DMS79 treated with DMSO at 0.1 percent for 48 hours (cell line): Measurements from ENCODE around the gene TGM1.

ENCODE experiments used
- DNase-seq: peaks from one replicate; lab custom pipeline; 2025; lab: John Stamatoyannopoulos, UW

The TGM1 gene

GRCh38 chr14:24292118-24292807, 29.3 kb upstream of the TGM1 start:
- no peak for DNase-seq

DNA sequence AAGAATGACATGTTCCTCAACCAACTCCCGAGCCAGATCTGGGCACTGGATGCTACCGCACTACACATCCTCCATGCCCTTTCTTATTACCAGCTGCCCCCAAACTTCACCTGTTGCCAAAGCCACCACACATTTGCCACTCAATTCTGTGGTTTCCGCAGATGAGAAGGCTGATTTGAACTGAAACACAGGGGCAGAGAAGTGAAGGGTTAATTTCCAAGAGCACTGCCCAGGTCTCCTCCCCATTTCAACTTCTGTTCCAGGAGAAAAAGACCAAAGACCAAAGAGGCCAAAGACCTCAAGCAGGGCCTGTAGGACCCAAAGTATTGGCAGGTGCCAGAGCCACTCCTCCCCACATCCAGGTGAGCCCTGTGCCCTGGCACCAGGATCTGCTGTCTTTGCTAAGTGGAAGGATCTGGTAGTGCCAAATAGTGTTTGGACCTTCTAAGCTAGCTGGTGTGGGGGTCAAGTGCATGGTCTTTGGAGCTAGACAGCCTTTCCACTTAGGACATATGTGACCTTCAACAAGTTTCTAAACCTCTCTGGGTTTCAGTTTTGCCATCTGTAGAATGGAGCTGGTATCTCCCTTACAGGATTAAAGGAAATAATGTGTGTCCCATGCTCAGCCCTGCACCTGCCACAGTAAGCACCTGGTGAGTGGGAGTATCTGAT, 28.6 kb upstream of the TGM1 start:
- no peak for DNase-seq

GRCh38 chr14:24290746-24291145, 27.8 kb upstream of the TGM1 start:
- no peak for DNase-seq

- DNase-seq: no peak
These were observed 26.8 kb upstream of the TGM1 start for GRCh38 chr14:24289649-24290280.

DNA sequence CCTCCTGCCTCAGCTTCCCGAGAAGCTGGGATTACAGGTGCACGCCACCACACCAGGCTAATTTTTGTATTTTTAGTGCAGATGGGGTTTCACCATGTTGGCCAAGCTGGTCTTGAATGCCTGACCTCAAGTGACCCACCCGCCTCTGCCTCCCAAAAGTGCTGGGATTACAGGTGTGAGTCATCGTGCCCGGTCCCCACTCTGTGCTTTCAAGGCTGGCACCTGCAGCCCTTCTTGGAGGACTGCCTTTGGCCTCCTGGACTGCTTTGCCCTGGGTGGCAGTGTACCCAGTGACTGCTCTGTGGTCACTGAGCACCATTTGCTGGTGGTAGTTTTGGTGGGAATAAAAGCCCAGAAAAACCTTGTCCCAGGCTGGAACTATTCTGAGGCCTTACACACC, 24.0 kb upstream of the TGM1 start:
- DNase-seq: no peak

DNA sequence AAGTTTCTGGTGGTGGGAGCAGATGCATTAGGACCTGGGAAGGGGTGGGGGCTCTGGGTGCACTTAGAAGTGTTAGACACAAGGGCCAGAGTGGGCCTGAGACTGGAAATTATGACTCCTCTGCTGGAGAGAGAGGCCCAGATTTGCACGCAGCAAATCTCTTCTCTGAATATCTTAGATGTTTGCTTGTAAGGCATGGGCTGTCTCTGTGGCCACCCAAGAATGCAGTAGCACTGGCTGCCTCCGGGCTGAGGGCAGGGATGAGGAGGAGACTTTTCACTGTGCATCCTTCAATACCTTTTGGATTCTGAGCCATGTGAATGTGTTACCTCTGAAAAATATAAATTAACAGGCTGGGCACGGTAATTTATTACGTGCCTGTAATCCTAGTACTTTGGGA, 22.4 kb upstream of the TGM1 start:
- no peak for DNase-seq

GRCh38 chr14:24284501-24285035, 21.6 kb upstream of the TGM1 start:
- DNase-seq: no peak

GRCh38 chr14:24283796-24284460, 21.0 kb upstream of the TGM1 start:
- no peak for DNase-seq

GRCh38 chr14:24282736-24283135, 19.8 kb upstream of the TGM1 start:
- DNase-seq: no peak

DNA sequence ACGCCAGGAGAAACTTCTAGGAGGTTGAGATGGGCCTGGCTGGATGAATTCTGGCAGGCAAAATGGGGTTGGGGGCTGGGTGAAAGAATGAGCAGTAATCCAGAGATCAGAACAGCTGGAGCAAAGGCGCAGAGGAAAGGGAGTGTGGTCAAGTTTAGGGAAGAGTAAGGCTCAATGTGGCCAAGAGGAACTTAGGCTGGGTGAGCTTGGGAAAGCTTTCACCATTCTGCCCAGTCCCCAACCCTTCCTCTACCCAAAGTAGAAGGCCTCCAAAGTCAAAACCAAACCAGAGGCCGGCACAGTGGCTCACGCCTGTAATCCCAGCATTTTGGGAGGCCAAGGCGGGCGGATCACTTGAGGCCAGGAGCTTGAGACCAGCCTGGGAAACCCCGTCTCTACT, 18.7 kb upstream of the TGM1 start:
- DNase-seq: no peak

DNA sequence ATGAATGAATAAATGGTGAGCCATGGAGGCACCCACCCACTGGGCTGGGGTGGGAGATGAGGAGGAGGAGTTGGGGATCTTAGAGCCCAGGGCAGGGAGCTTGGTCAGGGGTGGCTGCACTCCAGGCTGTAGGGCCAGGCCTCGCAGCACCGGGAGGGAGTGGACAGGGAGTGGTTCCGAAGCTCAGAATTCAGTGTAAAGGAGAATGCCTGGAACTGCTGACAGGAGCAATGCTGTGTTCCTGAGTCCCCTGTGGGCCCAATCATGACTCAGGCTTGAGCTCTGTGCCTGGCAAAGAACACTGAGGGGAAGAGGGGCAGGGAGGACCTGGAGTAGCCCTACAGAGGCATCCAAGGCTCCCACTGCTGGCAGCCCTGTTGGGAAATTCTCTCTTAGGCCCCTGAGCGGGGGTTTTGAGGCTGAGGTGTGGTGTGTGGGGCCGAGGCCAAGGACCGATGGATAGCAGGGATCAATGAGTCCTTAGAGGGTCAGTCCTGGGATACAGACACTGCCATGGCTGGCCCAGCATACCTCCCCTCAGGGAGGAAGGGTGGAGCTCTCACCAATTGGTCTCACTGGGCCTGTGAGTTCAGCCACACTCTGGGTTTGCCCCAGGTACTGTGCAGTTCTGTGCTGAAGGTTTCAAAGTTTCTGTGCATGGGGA, 18.0 kb upstream of the TGM1 start:
- no peak for DNase-seq

DNA sequence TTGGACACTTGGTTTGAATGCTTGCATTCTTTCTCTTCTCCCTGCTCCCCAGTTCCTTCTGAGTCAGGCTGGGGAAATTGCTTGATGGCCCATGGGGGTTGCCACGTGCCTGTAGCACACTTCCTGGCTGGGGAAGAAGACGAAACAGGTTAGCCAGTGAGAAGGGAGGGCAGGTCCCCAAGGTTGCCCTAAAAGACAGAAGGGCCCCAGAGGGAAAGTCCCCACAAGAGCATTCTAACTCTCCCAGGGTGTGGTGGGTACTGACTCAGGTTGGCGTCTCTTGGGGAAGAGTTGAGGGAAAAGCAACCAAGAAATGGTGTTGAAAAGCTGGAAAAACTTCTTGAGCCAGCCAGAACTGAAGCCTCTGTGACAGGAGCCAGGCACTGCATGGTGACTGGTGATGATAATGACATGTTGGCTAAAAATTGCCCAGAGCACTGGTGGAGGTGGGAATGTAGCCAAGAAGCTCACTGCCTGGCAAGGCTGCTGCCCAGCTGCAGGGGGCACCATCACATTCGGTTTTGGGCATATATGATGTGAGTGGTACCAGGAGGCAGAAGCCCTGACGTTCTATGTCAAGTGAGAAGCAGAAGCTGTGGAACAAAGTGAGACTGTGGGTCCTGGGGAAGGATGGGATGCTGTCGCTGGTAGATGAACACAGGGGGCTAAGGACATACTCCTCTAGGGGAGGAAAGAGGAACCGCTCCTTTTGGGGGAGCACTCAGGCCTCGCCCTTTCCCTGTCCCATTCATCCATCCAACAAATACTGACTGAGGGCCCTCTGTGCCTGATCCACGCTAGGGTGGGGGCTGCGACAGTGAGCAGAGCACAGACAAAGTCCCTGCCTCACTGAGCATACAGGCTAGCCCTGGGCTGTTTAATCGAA, 16.6 kb upstream of the TGM1 start:
- DNase-seq: no peak

GRCh38 chr14:24278424-24278823, 15.4 kb upstream of the TGM1 start:
- no peak for DNase-seq

GRCh38 chr14:24277606-24278321, 14.8 kb upstream of the TGM1 start:
- no peak for DNase-seq

GRCh38 chr14:24277071-24277470, 14.1 kb upstream of the TGM1 start:
- no peak for DNase-seq

DNA sequence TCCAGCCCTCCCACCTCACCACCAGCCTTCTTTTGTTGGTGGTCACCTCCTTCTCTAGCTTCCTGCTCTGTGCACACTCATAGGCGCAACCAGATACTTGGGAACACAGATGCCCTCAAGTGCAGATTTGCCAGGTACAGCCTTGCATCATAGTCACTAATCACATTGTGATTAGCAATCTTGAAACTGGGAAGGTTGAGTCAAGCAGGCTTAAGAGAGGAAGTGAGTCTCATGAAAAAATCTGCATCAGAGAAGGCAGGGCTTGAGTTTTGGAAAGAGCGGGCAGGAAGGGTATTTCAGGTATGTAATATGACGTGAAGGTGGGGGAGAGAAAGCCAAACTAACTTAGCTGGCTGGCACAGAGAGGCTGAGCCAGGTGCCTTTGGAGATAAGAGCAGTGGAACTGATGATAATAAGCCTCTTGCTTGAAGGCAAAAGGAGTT, 11.1 kb upstream of the TGM1 start:
- DNase-seq: no peak

DNA sequence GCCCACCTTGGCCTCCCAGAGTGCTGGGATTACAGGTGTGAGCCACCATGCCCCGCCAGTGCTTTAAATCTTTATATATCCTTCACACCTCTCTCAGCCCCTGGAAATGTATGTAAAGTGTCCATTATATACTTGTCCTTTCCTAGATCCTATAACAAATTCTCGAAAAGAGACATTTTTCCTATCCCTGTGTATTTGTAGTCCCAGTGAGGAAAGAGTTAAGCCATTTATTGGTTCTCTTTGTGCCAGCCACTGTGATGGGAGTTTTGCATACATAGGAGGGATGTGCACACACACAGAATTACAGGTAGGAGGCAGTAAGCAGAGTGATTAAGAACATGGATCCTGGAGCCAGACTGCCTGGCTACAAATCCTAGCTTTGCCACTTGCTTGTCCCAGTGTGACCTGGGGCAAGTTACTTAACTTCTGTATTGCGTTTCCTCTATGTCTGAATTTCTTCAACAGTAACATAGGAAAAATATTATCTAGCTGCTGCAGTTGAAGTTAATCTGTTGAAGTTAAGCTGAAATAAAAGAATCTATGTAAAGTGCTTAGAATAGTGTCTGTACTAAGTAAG, 10.5 kb upstream of the TGM1 start:
- no peak for DNase-seq

GRCh38 chr14:24272467-24272866, 9.5 kb upstream of the TGM1 start:
- DNase-seq: no peak

DNA sequence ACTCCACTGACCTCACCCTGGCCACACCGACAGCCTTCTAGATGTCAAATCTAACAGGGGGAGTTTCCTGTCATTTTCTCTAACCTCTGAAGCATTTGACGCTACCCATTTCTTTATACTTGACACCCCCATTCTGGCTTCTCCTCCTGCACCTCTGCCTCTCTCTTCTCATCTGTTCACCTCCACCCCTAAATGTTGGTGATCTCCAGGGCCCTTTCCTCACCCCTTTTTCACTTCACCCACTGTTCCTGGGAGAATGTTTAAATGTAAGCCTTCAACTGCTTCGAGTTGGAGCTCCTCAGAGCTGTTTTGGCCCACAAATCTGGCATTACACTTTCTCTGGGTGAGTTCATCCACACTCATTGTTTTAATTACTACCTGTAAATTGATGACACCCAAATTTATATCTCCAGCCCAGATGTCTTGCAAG, 8.9 kb upstream of the TGM1 start:
- no peak for DNase-seq
